Left kidney (tissue), 2 donors: ENCODE results near the gene HAGH. TPM values are rescaled to one million over a fixed set of nuclear protein-coding genes. Genes with fewer than 3 reads are reported as not detected.

Source experiments
- DNase-seq: peaks from one replicate; pipeline ENCODE4 v3.0.0-alpha.2; 2013
- polyA plus RNA-seq: library from polyadenylated mRNA; unstranded; fragments of 120-200 nt; gene quantifications from one replicate; pipeline ENCODE4 v1.2.1, GENCODE V29; 2013; ENCODE audit not compliant: insufficient read length

Gene HAGH
- polyA plus RNA-seq, 1 donor: 33.9 TPM

- DNase-seq: no peak
Measured at GRCh38 chr16:1763521-1764511, 62.8 kb downstream of the HAGH start.

DNA sequence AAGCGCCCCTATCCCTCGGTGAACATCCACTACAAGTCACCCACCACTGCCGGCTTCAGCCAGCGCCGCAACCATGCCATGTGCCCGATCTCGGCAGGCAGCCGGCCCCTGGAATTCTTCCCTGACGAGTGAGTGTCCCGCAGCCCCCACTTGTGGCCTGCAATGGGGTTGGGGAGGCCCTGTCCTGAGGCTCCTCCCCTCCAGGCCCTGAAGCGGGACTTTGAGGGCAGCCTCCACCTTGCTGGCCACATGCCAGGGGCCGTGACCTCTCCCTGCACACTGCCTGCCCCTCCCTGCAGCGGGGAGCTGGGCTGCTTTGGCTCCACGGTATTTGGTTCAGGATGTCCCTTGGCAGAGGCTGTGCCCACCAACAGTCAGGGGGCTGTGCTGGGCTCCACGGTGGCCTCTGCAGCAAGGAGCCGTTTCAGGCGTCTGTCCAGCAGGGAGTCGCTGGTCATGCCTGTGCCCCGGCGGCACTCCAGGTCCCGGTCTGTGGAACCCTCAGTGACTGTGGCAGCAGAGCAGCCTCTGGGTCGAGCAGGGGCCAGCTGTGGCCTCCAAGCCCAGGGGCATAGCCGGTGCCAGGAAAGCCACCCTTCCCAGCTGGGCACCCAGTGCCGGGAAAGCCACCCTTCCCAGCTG lies 63.6 kb downstream of the HAGH start:
- no peak for DNase-seq

- DNase-seq: no peak
Measured at GRCh38 chr16:1762196-1762878, 64.3 kb downstream of the HAGH start.

DNA sequence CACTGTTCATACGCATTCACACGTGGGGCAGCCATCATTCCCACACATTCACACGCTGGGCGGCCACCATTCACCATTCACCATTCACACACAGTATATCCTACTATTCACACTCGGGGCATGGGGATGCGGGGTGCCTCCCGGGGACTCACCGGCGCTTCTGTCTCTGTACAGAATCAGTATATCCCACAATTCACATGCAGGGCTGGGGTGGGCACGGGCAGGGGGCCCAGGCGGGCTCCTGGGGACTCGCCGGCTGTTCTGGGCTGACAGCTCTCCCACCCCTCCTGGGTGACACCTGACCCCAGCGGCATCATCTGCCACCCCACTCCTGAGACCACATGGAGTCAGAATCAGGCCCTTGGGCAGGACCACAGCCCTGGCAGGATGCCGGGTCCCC lies 64.9 kb downstream of the HAGH start:
- no peak for DNase-seq

DNA sequence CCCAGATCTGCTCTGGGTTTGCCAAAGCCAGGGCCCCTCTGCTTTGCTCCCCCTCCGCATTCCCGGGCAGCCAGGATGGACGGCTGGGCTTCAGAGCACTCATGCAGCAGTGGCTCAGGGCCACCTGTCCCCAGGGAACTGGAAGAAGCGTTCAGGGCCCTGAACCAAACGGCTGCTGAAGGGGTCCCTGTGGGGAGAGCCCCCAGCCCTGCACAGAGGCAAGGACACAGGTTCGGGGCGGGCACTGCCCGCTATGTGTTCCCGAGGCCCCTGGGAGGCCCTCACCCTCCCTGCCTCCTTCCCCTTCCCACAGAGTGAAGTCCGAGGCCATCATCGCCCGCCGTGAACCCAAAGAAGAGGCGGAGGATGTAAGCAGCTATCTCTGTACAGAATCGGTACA lies 65.7 kb downstream of the HAGH start:
- DNase-seq: no peak

DNA sequence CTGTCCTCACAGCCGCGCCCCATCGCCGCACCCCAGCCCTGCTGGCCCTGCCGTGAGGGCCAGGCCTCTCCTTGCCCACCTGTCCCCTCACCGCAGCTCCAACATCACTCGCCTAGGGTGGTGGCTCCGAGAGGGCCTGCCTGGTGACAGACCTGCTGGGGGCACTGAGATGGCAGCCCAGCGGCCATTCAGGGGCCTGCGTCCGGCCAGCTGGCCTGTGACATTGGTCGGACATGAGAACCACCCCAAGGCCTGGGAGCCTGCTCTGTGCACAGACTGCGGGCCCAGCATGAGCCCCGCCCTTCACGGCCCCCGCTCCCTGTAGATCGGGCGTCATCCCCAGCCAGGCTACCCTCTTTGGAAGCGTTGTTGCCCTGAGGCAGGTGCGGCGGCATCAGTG lies 67.1 kb downstream of the HAGH start:
- no peak for DNase-seq

- no peak for DNase-seq
Measured at GRCh38 chr16:1758923-1759322, 67.7 kb downstream of the HAGH start.

- no peak for DNase-seq
Measured at GRCh38 chr16:1757714-1758461, 68.7 kb downstream of the HAGH start.

Other genes starting within 250 kb of the HAGH start
- 43.9 TPM for gene IFT140, start 214.8 kb downstream of the HAGH start, polyA plus RNA-seq
- gene CRAMP1, start 214.5 kb downstream of the HAGH start, polyA plus RNA-seq: 27.3 TPM
- 82.0 TPM for gene JPT2, start 148.5 kb downstream of the HAGH start, polyA plus RNA-seq
- gene MAPK8IP3, start 120.6 kb downstream of the HAGH start, polyA plus RNA-seq: 68.6 TPM
- 18.0 TPM for gene NME3, start 55.3 kb downstream of the HAGH start, polyA plus RNA-seq
- 10.7 TPM for gene EME2, start 54.0 kb downstream of the HAGH start, polyA plus RNA-seq
- 53.8 TPM for gene MRPS34, start 53.7 kb downstream of the HAGH start, polyA plus RNA-seq
- gene SPSB3, start 44.3 kb downstream of the HAGH start, polyA plus RNA-seq: 32.8 TPM
- 33.6 TPM for gene NUBP2, start 43.9 kb downstream of the HAGH start, polyA plus RNA-seq
- 1.6 TPM for gene IGFALS, start 33.1 kb downstream of the HAGH start, polyA plus RNA-seq
- 35.5 TPM for gene FAHD1, start 381 bp upstream of the HAGH start, polyA plus RNA-seq
- 3.2 TPM for gene MEIOB, start 45.3 kb upstream of the HAGH start, polyA plus RNA-seq
- 0.15 TPM for gene HS3ST6, start 91.6 kb upstream of the HAGH start, polyA plus RNA-seq
- gene MSRB1, start 116.4 kb upstream of the HAGH start, polyA plus RNA-seq: 55.9 TPM
- gene RPL3L, start 127.9 kb upstream of the HAGH start, polyA plus RNA-seq: 0.18 TPM
- gene NDUFB10, start 132.7 kb upstream of the HAGH start, polyA plus RNA-seq: 116 TPM
- gene RPS2, start 138.0 kb upstream of the HAGH start, polyA plus RNA-seq: 1,628 TPM
- not detected for gene RNF151, start 140.0 kb upstream of the HAGH start, polyA plus RNA-seq
- 30.3 TPM for gene TBL3, start 145.2 kb upstream of the HAGH start, polyA plus RNA-seq
- gene NOXO1, start 154.6 kb upstream of the HAGH start, polyA plus RNA-seq: 0.78 TPM
- 23.1 TPM for gene GFER, start 157.4 kb upstream of the HAGH start, polyA plus RNA-seq
- gene SYNGR3, start 163.1 kb upstream of the HAGH start, polyA plus RNA-seq: 1.5 TPM
- 15.8 TPM for gene ZNF598, start 183.0 kb upstream of the HAGH start, polyA plus RNA-seq
- gene NPW, start 193.0 kb upstream of the HAGH start, polyA plus RNA-seq: 3.8 TPM
- 82.9 TPM for gene NHERF2, start 200.1 kb upstream of the HAGH start, polyA plus RNA-seq
- gene NTHL1, start 221.0 kb upstream of the HAGH start, polyA plus RNA-seq: 14.7 TPM
- gene TSC2, start 221.2 kb upstream of the HAGH start, polyA plus RNA-seq: 165 TPM